ENCODE measurements around the gene GNG13.
"Not testable (repeated sequence)": the region's sequence is repeated elsewhere in the genome, so short reads cannot be mapped to it uniquely, and the experiment has no call there.

GNG13 gene

DNA sequence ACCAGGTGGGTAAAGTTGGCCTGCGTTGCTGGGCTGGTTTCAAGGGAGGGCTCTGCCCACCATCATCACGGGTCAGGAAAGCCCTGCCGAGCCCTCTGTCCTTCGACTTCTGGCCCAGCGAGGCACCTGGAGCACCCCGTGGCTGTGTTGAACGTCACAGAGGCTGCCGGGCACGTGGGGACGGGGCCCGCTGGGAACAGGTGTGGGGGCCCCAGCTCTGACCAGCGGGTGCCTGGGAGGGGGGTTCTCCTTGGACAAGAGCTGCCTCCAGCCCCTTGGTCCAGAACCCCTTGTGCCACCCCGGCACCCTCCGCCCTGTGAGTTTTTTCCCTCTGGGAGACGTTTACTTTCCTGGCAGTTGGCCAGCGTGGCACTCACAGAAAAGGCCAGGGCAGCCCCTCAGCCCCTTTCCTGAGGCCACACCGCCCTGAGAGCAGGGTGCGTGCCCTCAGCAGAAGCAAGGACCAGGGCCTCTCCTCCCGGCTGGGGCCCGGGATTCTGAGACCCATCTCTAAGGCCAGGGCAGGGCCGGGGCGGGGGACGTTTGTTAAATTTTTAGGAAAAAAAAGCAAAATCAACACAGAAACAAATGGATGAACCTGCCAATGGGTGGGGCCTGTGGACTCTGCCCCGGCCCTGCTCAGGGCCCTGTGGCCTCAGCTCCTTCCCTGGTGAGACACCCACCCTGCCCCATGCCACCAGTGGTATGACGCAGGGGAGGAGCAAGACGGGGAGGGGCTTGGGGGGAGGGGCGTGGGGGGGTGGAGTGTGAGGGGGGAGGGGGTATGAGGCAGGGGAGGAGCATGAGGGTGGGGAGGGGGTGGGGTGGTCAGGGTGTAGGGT, 31.3 kb upstream of the GNG13 start:
- no peak for DNase-seq

DNA sequence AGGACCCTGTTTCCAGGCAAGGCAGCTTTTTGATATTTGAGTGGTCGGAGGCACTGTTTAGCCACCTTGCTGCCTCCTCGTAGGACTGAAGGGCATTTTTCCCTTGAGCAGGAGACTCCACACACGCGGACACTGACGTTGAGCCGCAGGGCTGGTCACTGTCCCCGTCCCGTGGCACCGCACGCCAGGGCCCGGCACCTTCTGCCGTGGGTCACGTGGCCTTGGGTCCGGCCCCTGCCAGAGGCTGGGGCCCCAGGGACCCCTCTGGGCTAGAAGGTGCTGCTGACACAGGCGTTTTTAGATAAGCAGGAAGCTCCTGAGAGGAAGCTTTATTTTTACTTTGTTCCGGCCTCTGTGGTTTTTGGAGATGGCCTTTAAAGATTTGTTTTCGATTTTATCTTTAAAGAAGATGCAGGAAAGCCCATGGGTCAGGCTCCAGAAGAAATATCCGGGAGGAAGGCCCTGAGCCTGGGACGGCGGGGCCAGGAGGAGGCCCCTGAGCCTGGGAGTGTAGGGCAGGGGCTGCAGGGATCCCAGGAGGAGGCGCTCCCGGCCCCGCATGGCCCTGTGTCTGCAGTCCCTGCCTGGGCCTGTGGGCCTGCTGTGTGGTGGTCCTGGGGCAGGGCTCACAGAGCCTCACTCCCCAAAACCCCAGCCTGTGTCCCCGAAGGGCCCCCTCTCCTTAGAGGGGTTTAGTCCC, 30.5 kb upstream of the GNG13 start:
- no peak for DNase-seq

GRCh38 chr16:830107-830870, 29.8 kb upstream of the GNG13 start:
- DNase-seq = no peak

DNA sequence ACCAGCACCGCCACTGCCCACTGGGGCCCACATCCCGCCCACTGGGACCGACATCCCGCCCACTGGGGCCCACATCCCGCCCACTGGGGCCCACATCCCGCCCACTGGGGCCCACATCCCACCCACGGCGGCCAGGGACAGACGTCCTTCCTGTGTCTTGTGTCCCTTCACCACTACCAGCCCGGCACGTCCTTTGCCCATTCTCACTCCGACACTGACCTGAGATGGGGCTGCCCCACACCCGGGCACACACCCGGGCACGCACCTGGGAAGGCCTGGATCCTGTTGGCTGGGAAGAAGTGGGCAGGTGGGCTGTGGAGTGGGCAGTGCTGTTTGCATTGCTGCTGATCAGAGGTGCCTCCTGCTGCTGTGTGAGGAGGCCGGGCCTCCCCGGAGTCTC, 28.4 kb upstream of the GNG13 start:
- no peak for DNase-seq

DNA sequence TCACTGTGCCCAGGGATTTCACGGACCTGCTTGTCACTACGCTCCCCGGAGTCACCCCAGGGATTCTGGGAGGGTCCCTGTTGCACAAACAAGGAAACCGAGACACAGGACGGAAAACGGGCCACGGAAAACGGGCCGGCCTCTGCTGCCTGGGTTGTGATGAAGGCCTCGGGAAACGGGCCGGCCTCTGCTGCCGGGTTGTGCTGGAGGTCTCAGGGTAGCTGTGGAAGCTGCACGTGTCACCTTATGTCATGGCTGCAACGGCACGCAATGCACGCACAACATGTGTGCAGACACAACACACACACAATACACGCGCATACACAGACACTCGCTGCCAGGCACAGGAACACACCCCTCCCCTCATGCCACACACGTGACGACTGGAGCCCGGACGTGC, 27.0 kb upstream of the GNG13 start:
- no peak for DNase-seq

DNA sequence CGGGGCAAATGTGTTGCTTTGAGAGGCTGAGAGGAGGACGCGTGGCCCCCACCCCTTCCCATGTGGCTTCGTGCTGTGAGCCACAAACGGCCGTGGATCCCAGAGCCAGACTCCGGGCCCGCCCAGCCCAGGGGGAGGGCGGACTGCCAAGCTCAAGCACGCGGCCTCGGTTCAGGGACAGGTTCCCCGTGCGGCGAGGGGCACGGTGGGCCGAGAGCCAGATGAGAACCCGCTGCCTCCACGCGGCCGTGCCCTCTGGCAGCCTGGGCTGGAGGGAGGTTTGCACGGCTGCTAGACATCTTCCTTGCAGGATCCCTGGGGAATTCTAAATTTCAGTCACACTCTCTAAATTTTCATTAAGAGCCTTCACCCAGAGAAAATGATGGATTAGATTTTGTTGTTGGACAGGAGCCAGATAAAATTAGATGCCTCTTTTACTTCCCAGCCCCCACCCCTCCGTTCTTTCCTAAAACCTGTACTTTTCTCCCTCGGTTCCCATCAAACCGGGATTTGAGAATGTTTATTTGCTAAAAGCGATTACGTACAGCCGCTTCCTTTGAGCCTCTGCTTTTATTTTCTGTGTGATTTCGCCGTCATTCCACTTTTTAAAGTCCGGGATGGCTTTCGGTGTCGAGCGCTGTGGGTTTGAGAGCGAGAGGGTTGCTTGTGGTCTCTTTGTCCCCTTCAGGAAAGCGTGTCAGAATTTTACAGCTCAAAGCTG, 25.0 kb upstream of the GNG13 start:
- DNase-seq = no peak

- DNase-seq = no peak
Observed at GRCh38 chr16:824601-825000, 24.1 kb upstream of the GNG13 start.

DNA sequence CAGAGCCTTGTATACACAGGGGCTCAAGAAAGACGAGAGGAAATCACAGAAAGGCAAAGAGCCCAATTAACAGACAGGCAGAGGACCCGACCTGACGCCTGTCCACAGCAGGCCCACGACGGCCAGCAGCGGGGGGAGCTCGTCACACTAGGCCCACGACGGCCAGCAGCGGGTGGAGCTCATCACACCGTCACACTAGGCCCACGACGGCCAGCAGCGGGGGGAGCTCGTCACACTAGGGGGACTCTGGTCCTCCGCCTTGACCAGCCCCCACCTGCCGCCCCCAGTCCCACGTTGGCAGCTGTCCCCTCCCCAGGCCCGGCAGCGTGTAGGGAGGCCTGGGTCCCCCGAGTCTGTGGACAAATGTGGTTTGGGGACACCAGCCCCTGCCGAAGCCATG, 23.7 kb upstream of the GNG13 start:
- no peak for DNase-seq

DNA sequence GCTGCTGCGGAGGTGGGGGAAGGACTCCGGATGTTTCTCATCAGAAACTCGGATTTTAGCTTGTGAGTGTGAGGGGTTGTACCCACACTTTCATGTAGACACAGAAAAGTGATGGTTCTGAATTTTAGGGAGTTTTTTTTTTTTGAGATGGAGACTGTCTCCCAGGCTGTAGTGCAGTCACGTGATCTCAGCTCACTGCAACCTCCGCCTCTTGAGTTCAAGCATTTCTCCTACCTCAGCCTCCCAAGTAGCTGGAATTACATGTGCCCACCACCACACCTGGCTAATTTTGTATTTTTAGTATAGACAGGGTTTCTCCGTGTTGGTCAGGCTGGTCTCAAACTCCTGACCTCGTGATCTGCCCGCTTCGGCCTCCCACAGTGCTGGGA, 22.4 kb upstream of the GNG13 start:
- DNase-seq = no peak

- no peak for DNase-seq
Observed at GRCh38 chr16:822174-822908, 21.8 kb upstream of the GNG13 start.

- DNase-seq = no peak
Observed at GRCh38 chr16:821751-822150, 21.2 kb upstream of the GNG13 start.

DNA sequence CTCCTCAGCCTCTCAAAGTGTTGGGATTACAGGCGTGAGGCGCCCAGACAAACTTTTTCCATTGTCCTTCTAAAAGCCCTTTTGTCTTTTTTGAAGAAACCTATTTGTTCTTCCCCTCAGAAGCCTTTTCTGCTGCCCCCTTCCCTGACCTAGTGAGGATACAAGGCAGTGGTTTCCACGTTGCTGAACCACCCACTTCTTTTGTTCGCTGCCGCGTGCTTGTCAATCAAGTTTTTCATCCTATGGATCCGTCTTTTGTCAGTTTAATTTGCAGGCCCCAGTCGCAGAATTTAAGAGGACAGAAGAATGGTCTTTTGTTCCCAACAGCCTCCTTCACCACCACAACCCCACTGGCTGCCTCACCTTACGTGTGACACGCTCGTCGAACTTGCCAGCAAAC, 20.2 kb upstream of the GNG13 start:
- DNase-seq = no peak

GRCh38 chr16:820044-820408, 19.5 kb upstream of the GNG13 start:
- not testable (repeated sequence) for DNase-seq

- DNase-seq = peak; percentile 27
Observed at GRCh38 chr16:819336-820043, 19.0 kb upstream of the GNG13 start.

DNA sequence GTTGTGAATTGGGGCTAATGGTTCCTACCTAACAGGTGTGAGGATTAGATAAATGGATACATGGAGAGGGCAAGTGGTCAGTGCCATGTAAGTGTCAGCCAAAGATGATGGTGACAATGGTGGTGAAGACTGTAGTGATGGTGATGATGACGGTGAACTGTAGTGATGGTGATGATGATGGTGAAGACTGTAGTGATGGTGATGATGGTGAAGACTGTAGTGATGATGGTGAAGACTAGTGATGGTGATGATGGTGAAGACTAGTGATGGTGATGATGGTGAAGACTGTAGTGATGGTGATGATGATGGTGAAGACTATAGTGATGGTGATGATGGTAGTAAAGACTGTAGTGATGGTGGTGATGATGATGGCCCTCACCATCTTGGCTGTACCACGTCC, 18.1 kb upstream of the GNG13 start:
- DNase-seq = no peak

- DNase-seq = no peak
Observed at GRCh38 chr16:818132-818531, 17.6 kb upstream of the GNG13 start.

DNA sequence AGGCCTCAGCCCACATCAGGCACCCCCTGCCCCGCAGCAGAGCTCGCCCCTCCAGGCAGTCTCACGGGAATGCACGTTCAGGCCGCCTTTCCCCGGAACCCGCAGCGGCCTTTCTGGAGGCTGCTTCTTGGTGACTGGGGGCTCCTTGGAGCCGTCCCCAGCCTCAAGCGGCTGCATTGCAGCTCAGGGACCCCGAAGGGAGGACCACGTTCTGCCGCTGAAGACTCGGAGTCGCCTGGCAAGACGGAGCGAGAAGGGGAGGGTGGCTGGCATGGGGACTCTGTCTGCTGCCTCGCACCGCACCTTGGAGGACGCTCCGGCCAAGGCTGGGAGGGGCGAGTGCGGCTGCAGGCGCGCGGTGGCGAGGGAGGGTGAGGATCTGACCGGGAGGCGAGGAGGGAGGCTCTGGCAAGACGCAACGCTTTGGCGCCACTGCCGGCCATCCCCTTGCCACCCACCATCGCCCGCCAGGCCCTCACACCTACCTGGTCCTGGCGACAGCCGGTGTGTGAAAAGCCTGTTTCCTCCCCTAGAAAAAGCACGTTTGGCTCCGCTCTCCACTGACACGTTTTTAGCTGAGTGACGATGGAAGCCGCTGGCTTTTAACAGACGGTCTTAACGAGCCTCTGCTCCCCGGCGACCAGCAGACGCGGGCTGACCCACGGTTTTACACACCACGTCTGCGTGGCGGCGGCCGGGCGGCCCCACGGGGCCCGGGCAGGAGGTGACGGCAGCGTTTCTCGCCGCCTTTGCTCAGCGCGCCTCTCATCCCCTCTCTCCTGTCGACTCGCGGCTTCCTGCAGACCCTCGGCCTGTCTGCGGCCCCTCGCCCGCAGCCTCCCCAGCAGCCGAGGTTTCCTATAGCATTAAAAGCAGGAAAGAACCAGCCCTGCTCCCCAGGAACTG, 16.7 kb upstream of the GNG13 start:
- DNase-seq = no peak

GRCh38 chr16:815861-816260, 15.3 kb upstream of the GNG13 start:
- no peak for DNase-seq

- DNase-seq = no peak
Observed at GRCh38 chr16:814974-815373, 14.4 kb upstream of the GNG13 start.

DNA sequence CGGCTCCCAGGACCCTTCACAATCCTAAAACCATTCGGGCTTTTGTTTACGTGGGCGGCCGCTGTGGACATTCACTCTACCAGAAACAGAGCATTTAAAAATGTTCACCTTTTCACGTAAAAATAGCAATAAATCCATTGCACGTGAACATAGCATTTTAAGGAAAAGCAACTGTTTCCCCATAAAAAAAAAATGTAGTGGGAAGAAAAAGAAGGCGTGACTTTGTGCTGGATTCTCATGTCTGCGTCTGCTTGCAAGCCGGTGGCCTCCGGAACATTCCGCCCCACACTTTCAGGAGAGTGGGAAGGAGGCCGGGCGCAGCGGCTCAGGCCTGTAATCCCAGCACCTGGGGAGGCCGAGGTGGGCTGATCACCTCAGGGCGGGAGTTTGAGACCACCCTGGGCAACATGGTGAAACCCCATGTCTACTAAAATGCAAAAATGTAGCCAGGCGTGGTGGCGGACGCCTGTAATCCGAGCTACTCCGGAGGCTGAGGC, 13.4 kb upstream of the GNG13 start:
- DNase-seq = no peak
